Neuron (in vitro differentiated cells): ENCODE data around the gene KLHL2.
"Not testable (repeated sequence)": the region's sequence is repeated elsewhere in the genome, so short reads cannot be mapped to it uniquely, and the experiment has no call there.

Experiments used
- H2AFZ ChIP-seq: one replicate; pipeline ENCODE4 v1.6.1; 2013; ENCODE audit warnings: low read depth, mild to moderate bottlenecking, inconsistent platforms, low read length, moderate library complexity
- H3K27me3 ChIP-seq: one replicate; pipeline ENCODE4 v1.6.1; 2013; ENCODE audit warnings: low read length; ENCODE audit not compliant: insufficient read depth
- H3K36me3 ChIP-seq: one replicate; pipeline ENCODE4 v1.6.1; 2013; ENCODE audit warnings: low read length; ENCODE audit not compliant: insufficient read depth
- H3K4me1 ChIP-seq: one replicate; pipeline ENCODE4 v1.6.1; 2013; ENCODE audit warnings: low read length; ENCODE audit not compliant: insufficient read depth
- H3K4me3 ChIP-seq: 2 replicates; pipeline ENCODE4 v1.5.1; 2013; ENCODE audit warnings: mild to moderate bottlenecking, low read length, moderate library complexity
- H3K9me3 ChIP-seq: one replicate; pipeline ENCODE4 v1.6.1; 2013; ENCODE audit warnings: low read length

KLHL2 gene

GRCh38 chr4:165259776-165260175 is 52.4 kb downstream of the KLHL2 start:
- H3K27me3 ChIP-seq, H3K9me3 ChIP-seq, H2AFZ ChIP-seq, H3K36me3 ChIP-seq, H3K4me3 ChIP-seq, H3K4me1 ChIP-seq: not testable (repeated sequence)

DNA sequence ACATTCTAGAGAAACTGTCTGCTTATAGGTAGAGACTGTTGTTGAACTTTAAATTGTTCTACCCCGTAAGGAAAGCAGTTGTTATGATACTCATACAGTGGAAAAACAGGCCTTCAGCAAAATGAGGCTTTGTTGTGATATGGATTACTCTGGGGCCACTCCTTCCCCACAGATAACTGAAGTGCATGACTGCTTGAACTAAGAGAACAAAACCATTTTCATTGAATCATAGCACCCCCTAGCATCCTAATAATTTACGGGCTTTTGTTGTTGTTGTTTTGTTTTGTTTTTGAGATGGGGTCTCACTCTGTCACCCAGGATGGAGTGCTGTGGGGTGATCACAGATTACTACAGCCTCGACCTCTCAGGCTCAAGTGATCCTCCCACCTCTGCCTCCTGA is 54.9 kb downstream of the KLHL2 start:
- not testable (repeated sequence) for H3K27me3 ChIP-seq, H3K9me3 ChIP-seq, H3K4me1 ChIP-seq, H3K4me3 ChIP-seq, H2AFZ ChIP-seq, H3K36me3 ChIP-seq

DNA sequence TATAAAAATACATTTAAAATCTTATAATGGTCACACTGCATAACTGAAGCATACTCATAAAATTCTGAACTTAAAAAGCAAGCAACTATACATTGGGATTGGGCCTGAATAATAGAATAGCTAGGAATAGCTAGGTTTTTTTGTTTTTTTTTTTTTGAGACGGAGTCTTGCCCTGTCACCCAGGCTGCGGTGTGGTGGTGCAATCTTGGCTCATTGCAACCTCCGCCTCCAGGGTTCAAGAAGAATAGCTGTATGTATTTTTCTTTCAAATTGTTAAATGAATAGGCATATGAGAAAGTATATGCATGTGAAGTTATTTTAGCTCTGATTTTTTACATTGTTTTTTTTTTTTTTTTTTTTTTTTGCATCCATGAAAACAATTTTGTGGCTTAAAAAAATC is 56.1 kb downstream of the KLHL2 start:
- H3K36me3 ChIP-seq, H3K4me1 ChIP-seq, H3K27me3 ChIP-seq, H3K9me3 ChIP-seq, H2AFZ ChIP-seq, H3K4me3 ChIP-seq: not testable (repeated sequence)

DNA sequence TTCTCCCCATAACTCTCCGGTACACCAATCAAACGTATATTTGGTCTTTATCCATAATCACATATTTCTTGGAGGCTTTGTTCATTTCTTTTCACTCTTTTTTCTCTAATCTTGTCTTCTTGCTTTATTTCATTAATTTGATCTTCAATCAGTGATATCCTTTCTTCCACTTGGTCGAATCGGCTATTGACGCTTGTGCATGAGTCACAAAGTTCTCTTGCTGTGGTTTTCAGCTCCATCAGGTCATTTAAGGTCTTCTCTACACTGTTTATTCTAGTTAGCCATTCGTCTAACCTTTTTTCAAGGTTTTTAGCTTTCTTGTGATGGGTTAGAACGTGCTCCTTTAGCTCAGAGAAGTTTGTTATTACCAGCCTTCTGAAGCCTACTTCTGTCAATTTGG is 62.6 kb downstream of the KLHL2 start:
- not testable (repeated sequence) for H3K27me3 ChIP-seq, H3K36me3 ChIP-seq, H3K9me3 ChIP-seq

GRCh38 chr4:165273443-165273842 is 66.1 kb downstream of the KLHL2 start:
- H3K27me3 ChIP-seq, H3K36me3 ChIP-seq, H3K4me1 ChIP-seq, H3K4me3 ChIP-seq, H3K9me3 ChIP-seq, H2AFZ ChIP-seq: not testable (repeated sequence)

More for the DNA sequence above, 62.6 kb downstream of the KLHL2 start:
- not testable (repeated sequence) for H2AFZ ChIP-seq, H3K4me1 ChIP-seq, H3K4me3 ChIP-seq

- not testable (repeated sequence) for H2AFZ ChIP-seq, H3K4me3 ChIP-seq, H3K36me3 ChIP-seq, H3K4me1 ChIP-seq, H3K27me3 ChIP-seq, H3K9me3 ChIP-seq
These were observed 68.0 kb downstream of the KLHL2 start for GRCh38 chr4:165275357-165275756.

GRCh38 chr4:165279531-165279930 is 72.2 kb downstream of the KLHL2 start:
- not testable (repeated sequence) for H3K9me3 ChIP-seq, H3K27me3 ChIP-seq, H3K36me3 ChIP-seq, H3K4me3 ChIP-seq, H2AFZ ChIP-seq, H3K4me1 ChIP-seq

GRCh38 chr4:165284697-165285096 is 77.3 kb downstream of the KLHL2 start:
- not testable (repeated sequence) for H2AFZ ChIP-seq, H3K27me3 ChIP-seq, H3K9me3 ChIP-seq

GRCh38 chr4:165286619-165287340 is 79.4 kb downstream of the KLHL2 start:
- H3K9me3 ChIP-seq, H2AFZ ChIP-seq, H3K36me3 ChIP-seq, H3K27me3 ChIP-seq, H3K4me1 ChIP-seq, H3K4me3 ChIP-seq: not testable (repeated sequence)

More at GRCh38 chr4:165284697-165285096, 77.3 kb downstream of the KLHL2 start:
- not testable (repeated sequence) for H3K4me1 ChIP-seq, H3K36me3 ChIP-seq, H3K4me3 ChIP-seq

DNA sequence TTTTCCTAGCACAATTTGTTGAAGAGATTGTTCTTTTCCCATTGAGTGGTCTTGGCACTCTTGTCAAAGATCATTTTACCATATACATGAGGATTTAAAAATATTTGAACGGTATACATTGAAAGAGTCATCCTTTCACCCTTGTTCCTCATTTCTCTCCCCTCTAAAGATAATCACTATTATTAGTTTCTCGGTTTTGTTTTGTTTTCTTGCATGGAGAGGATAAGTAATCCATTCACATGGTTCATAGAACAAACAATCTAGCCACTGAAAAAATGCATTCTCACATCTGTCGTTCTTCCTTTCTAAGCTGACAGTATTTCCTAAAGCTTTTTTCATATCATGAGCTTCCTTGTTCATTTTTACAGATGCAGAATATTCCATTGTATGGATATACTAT is 80.9 kb downstream of the KLHL2 start:
- no peaks in the 10 kb centered on the region for H3K27me3 ChIP-seq
- H3K9me3 ChIP-seq = no peaks in the 10 kb centered on the region
- H3K4me3 ChIP-seq = no peak overlapping the region
- H3K36me3 ChIP-seq = no peaks in the 10 kb centered on the region
- no peak overlapping the region for H2AFZ ChIP-seq
- H3K4me1 ChIP-seq = no peaks in the 10 kb centered on the region

DNA sequence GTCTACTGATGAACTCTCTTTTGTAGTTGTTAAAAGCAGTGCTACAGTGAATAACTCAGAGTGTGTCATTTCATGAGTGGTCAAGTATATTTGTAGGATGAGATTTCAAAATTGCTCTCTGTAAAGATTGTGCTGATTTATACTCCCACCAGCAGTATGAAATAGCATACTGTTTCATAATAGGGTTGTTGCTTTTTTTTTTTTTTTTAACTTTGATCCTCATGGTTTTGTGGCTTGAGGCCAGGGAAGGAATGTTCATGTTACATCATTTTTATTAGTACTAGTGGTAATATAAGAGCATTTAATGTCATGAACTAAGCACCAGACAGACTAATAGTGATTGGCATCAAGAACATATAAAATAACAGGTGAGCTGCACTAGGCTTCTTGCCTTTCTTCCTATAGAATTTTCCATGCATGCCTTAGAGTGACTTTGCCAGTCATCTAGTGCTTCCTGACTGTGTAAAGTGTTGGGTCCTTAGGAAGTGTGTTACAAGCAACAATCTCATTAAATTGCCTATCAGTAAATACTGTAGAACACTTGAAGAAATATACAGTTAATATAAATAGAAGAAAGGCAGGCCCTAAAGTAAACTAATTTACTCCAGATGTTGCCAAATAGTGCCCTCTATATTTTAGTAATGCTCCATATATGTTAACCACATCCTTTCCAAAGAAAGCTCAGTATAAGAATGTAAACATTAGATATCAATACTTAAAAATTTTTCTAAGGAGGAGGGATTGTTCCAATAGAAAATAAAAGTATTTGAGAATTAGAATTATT is 81.5 kb downstream of the KLHL2 start:
- no peaks in the 10 kb centered on the region for H3K9me3 ChIP-seq
- no peaks in the 10 kb centered on the region for H3K36me3 ChIP-seq
- no peak overlapping the region for H2AFZ ChIP-seq

DNA sequence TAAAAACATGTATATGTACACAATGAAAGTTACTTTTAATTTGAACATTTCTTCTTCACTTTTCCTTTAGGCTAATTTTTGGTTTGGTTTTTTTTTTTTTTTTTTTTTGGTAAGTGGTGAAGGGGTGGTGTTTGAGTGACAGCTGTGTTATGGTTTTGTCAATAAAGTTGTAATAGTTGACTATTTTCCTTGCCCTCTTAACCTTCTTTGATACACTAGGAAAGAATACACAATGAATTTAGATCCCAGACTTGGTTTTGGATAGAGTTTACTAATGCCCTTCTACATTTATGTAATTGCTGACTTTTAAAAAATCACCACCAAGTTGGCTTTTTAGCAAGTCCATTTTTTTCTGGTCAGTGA is 82.0 kb downstream of the KLHL2 start:
- H3K4me1 ChIP-seq = peaks cover 3% of the 10 kb centered on the region
- H3K27me3 ChIP-seq = no peaks in the 10 kb centered on the region
- no peaks in the 10 kb centered on the region for H3K9me3 ChIP-seq
- no peak overlapping the region for H2AFZ ChIP-seq
- no peaks in the 10 kb centered on the region for H3K36me3 ChIP-seq
- no peak overlapping the region for H3K4me3 ChIP-seq

More for the DNA sequence above, 81.5 kb downstream of the KLHL2 start:
- H3K4me1 ChIP-seq = no peaks in the 10 kb centered on the region
- no peaks in the 10 kb centered on the region for H3K27me3 ChIP-seq
- H3K4me3 ChIP-seq = no peak overlapping the region

DNA sequence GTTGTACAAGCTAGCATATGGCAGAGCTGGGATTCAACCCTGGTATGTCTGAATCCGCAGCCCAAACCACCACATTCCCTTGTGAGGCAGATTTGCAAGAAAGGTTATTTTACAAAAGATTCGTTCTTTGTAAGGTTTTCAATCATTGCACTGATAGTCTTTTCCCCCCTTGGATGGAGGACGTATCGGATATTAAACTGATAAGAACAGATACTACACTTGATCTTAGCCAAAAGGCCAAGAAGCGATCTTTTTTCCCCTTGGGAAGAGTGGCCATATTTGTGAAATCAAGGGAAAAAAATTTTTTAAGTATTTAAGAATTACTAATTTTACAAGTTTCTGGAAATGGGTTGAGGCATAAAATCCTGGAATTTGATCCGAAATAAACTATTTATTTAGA is 85.7 kb downstream of the KLHL2 start:
- Histone ChIP-seq H3K27me3 (no peaks in the 10 kb centered on the region), H2AFZ (no peak overlapping the region), H3K4me1 (peaks cover 9% of the 10 kb centered on the region), H3K36me3 (peaks cover 8% of the 10 kb centered on the region), H3K9me3 (no peaks in the 10 kb centered on the region), H3K4me3 (no peak overlapping the region)
